Bronchial epithelial cell (primary cell): ENCODE results near the gene FIZ1. TPM values are rescaled to one million over a fixed set of nuclear protein-coding genes. Genes with fewer than 3 reads are reported as not detected.

Source experiments
- DNase-seq: peaks from one replicate; pipeline ENCODE4 v3.0.0-alpha.2; 2010; ENCODE audit warnings: low read depth
- FAIRE-seq: peaks from 2 replicates; lab custom pipeline; 2011; peaks lifted over from hg19 to GRCh38; lab: Jason Lieb, UNC
- H3K27me3 ChIP-seq: 2 replicates; pipeline ENCODE4 v1.5.1; 2011; ENCODE audit warnings: low read length; ENCODE audit not compliant: control insufficient read depth, insufficient read depth
- H3K36me3 ChIP-seq: 2 replicates; pipeline ENCODE4 v1.5.1; 2011; ENCODE audit warnings: low read length; ENCODE audit not compliant: control insufficient read depth, insufficient read depth
- H3K4me3 ChIP-seq: 2 replicates; pipeline ENCODE4 v1.5.1; 2011; ENCODE audit warnings: mild to moderate bottlenecking, low read depth, low read length, control low read depth
- CTCF ChIP-seq: IDR thresholded peaks from 2 replicates; pipeline ENCODE4 v1.5.1; 2011; ENCODE audit warnings: mild to moderate bottlenecking, moderate library complexity, low read length, control low read depth, inconsistent platforms; ENCODE audit not compliant: insufficient read depth, severe bottlenecking
- total RNA-seq: library from RNA; depleted of rRNA; stranded (reverse); fragments of >200 nt; gene quantifications from 2 replicates; pipeline ENCODE4 v1.2.1, GENCODE V29; 2014

Gene FIZ1
- total RNA-seq, 1 donor from 2014 or later = 2.1 TPM

GRCh38 chr19:55613930-55614710 is 14.8 kb upstream of the FIZ1 start:
- Histone ChIP-seq H3K4me3 (no peak overlapping the region), H3K27me3 (no peaks in the 10 kb centered on the region), H3K36me3 (peaks cover 15% of the 10 kb centered on the region)
- DNase-seq (no peak), FAIRE-seq (no peak)
- no peak for TF ChIP-seq CTCF

GRCh38 chr19:55613396-55613795 is 14.1 kb upstream of the FIZ1 start:
- H3K4me3 ChIP-seq = no peak overlapping the region
- FAIRE-seq = no peak
- H3K36me3 ChIP-seq = peaks cover 15% of the 10 kb centered on the region
- no peak for TF ChIP-seq CTCF
- H3K27me3 ChIP-seq = no peaks in the 10 kb centered on the region
- no peak for DNase-seq

- no peak for TF ChIP-seq CTCF
- H3K36me3 ChIP-seq = peaks cover 11% of the 10 kb centered on the region
- no peaks in the 10 kb centered on the region for H3K27me3 ChIP-seq
- no peak overlapping the region for H3K4me3 ChIP-seq
- FAIRE-seq = no peak
- no peak for DNase-seq
Measured at GRCh38 chr19:55611983-55612645, 12.8 kb upstream of the FIZ1 start.

GRCh38 chr19:55611300-55611982 is 12.1 kb upstream of the FIZ1 start:
- no peak for TF ChIP-seq CTCF
- DNase-seq (no peak), FAIRE-seq (no peak)
- Histone ChIP-seq H3K36me3 (peaks cover 12% of the 10 kb centered on the region), H3K27me3 (no peaks in the 10 kb centered on the region), H3K4me3 (no peak overlapping the region)

- Histone ChIP-seq H3K4me3 (no peak overlapping the region), H3K27me3 (no peaks in the 10 kb centered on the region), H3K36me3 (peaks cover 10% of the 10 kb centered on the region)
- DNase-seq (no peak), FAIRE-seq (no peak)
- TF ChIP-seq CTCF = no peak
Measured at GRCh38 chr19:55609326-55609725, 10.0 kb upstream of the FIZ1 start.
